ENCODE measurements around the gene ATG2A. TPM values are rescaled to one million over a fixed set of nuclear protein-coding genes. Genes with fewer than 3 reads are reported as not detected.

The ATG2A gene
- total and polyA plus RNA-seq, 10 of the 15 experiments (the other 5 are each of a cell fraction or from before 2014, with no cell fraction given) = 0.08 to 19.0 (median 4.6) TPM

GRCh38 chr11:64866173-64866491, 50.9 kb downstream of the ATG2A start:
- FAIRE-seq = no peak
- Histone ChIP-seq H3K79me2 (ENCODE audit: control insufficient read depth, insufficient read depth, low read length) (peaks cover 93% of the 10 kb centered on the region), H3K9me3 (replicated peaks; ENCODE audit: control insufficient read depth, insufficient read depth, low read length) (no peaks in the 10 kb centered on the region), H3K9ac (ENCODE audit: control insufficient read depth, insufficient read depth, low read length) (peak overlapping the region; percentile 56), H3K27me3 (replicated peaks in 1 of 2; ENCODE audit: control insufficient read depth in 2 of 2, insufficient read depth in 2 of 2, low read length in 1 of 2) (no peaks in the 10 kb centered on the region), H4K20me1 (ENCODE audit: control insufficient read depth, insufficient read depth) (peaks cover 3% of the 10 kb centered on the region; the same call in 1 of the 2 replicates), H3K36me3 (ENCODE audit: control insufficient read depth in 2 of 2, insufficient read depth in 2 of 2, low read length in 1 of 2) (peaks cover 28 to 29% of the 10 kb centered on the region in 2 experiments; a peak in 3 of 4 replicates), H3K4me3 (peak overlapping the region; percentile 45), H2AFZ (ENCODE audit: control insufficient read depth, low read depth, low read length) (no peak overlapping the region), H3K4me2 (ENCODE audit: control insufficient read depth, insufficient read depth) (peak overlapping the region; percentile 83), H3K27ac (ENCODE audit: control insufficient read depth, insufficient read depth) (peak overlapping the region; percentile 99), H3K4me1 (ENCODE audit: control insufficient read depth, insufficient read depth, low read length) (peaks cover 92% of the 10 kb centered on the region)
- in situ Hi-C loops (cut with MboI) (loop anchor here (10.0 kb wide), 1 partner anchor 559 kb away; the partner anchor contains the start of gene NEAT1), intact Hi-C loops (cut with micrococcal nuclease; ENCODE audit: unreplicated experiment) (no loop called here)
- CTCF ChIA-PET = interaction anchor here (0.6 to 28.8 kb wide), 4 partner anchors 16 to 417 kb away, joined by 3 to 1208 read pairs (median 189); partner anchors contain the start of genes CDC42BPG and EHD1
- POLR2A ChIA-PET = interaction anchor here (0.6 to 24.3 kb wide), 6 partner anchors 9 to 197 kb away, joined by 3 to 620 read pairs (median 4); partner anchors contain the start of genes CDC42BPG, EHD1 and PPP2R5B
- RAD21 ChIA-PET (ENCODE audit: unreplicated experiment) = interaction anchor here (13.2 to 15.8 kb wide), 2 partner anchors 12 to 17 kb away, joined by 253 to 316 read pairs; partner anchors contain the start of genes CDC42BPG and EHD1
- no TSS peak for BruUV-seq (replicated peaks)
- DNase-seq (ENCODE audit: low read depth, low spot score) = no peak
- SMC1A ChIA-PET (ENCODE audit: uncharacterized antibody, unreplicated experiment) = interaction anchor here (1.1 to 15.0 kb wide), 4 partner anchors 11 to 130 kb away, joined by 3 to 306 read pairs (median 114); partner anchors contain the start of genes BATF2 and EHD1
- 26% methylated on average over 4 of the region's 4 CpGs for WGBS (ENCODE audit: insufficient coverage, insufficient replicate concordance, low lambda C conversion rate, missing lambda C conversion rate)
- peak; percentile 4 for ATAC-seq
- TF ChIP-seq, protein P1, sequence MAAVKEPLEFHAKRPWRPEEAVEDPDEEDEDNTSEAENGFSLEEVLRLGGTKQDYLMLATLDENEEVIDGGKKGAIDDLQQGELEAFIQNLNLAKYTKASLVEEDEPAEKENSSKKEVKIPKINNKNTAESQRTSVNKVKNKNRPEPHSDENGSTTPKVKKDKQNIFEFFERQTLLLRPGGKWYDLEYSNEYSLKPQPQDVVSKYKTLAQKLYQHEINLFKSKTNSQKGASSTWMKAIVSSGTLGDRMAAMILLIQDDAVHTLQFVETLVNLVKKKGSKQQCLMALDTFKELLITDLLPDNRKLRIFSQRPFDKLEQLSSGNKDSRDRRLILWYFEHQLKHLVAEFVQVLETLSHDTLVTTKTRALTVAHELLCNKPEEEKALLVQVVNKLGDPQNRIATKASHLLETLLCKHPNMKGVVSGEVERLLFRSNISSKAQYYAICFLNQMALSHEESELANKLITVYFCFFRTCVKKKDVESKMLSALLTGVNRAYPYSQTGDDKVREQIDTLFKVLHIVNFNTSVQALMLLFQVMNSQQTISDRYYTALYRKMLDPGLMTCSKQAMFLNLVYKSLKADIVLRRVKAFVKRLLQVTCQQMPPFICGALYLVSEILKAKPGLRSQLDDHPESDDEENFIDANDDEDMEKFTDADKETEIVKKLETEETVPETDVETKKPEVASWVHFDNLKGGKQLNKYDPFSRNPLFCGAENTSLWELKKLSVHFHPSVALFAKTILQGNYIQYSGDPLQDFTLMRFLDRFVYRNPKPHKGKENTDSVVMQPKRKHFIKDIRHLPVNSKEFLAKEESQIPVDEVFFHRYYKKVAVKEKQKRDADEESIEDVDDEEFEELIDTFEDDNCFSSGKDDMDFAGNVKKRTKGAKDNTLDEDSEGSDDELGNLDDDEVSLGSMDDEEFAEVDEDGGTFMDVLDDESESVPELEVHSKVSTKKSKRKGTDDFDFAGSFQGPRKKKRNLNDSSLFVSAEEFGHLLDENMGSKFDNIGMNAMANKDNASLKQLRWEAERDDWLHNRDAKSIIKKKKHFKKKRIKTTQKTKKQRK (IDR thresholded peaks at IDR 0.05; ENCODE audit: low read depth, low read length) = no peak
- no peak for TF ChIP-seq HCFC1 (IDR thresholded peaks at IDR 0.05; ENCODE audit: low read length)
- TF ChIP-seq ETV6 (conservative IDR thresholded peaks at IDR 0.05 in 1 of 2, IDR thresholded peaks at IDR 0.05 in 1 of 2; ENCODE audit: borderline replicate concordance in 1 of 2, low read depth in 1 of 2) = 0 out of 4 replicates have a peak, but pooled peaks of 1 of the 2 experiments have one; percentile 2
- TF ChIP-seq, protein P2, sequence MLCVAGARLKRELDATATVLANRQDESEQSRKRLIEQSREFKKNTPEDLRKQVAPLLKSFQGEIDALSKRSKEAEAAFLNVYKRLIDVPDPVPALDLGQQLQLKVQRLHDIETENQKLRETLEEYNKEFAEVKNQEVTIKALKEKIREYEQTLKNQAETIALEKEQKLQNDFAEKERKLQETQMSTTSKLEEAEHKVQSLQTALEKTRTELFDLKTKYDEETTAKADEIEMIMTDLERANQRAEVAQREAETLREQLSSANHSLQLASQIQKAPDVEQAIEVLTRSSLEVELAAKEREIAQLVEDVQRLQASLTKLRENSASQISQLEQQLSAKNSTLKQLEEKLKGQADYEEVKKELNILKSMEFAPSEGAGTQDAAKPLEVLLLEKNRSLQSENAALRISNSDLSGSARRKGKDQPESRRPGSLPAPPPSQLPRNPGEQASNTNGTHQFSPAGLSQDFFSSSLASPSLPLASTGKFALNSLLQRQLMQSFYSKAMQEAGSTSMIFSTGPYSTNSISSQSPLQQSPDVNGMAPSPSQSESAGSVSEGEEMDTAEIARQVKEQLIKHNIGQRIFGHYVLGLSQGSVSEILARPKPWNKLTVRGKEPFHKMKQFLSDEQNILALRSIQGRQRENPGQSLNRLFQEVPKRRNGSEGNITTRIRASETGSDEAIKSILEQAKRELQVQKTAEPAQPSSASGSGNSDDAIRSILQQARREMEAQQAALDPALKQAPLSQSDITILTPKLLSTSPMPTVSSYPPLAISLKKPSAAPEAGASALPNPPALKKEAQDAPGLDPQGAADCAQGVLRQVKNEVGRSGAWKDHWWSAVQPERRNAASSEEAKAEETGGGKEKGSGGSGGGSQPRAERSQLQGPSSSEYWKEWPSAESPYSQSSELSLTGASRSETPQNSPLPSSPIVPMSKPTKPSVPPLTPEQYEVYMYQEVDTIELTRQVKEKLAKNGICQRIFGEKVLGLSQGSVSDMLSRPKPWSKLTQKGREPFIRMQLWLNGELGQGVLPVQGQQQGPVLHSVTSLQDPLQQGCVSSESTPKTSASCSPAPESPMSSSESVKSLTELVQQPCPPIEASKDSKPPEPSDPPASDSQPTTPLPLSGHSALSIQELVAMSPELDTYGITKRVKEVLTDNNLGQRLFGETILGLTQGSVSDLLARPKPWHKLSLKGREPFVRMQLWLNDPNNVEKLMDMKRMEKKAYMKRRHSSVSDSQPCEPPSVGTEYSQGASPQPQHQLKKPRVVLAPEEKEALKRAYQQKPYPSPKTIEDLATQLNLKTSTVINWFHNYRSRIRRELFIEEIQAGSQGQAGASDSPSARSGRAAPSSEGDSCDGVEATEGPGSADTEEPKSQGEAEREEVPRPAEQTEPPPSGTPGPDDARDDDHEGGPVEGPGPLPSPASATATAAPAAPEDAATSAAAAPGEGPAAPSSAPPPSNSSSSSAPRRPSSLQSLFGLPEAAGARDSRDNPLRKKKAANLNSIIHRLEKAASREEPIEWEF (IDR thresholded peaks at IDR 0.05; ENCODE audit: insufficient replicate concordance, low read depth, low read length) = no peak
- TF ChIP-seq, protein P3, sequence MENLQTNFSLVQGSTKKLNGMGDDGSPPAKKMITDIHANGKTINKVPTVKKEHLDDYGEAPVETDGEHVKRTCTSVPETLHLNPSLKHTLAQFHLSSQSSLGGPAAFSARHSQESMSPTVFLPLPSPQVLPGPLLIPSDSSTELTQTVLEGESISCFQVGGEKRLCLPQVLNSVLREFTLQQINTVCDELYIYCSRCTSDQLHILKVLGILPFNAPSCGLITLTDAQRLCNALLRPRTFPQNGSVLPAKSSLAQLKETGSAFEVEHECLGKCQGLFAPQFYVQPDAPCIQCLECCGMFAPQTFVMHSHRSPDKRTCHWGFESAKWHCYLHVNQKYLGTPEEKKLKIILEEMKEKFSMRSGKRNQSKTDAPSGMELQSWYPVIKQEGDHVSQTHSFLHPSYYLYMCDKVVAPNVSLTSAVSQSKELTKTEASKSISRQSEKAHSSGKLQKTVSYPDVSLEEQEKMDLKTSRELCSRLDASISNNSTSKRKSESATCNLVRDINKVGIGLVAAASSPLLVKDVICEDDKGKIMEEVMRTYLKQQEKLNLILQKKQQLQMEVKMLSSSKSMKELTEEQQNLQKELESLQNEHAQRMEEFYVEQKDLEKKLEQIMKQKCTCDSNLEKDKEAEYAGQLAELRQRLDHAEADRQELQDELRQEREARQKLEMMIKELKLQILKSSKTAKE (IDR thresholded peaks at IDR 0.05; ENCODE audit: low read depth, poor library complexity, severe bottlenecking) = no peak
- TF ChIP-seq KAT2A (conservative IDR thresholded peaks at IDR 0.05; ENCODE audit: control insufficient read depth, low read depth, low read length) = no peak
- no peak for TF ChIP-seq MEF2A (IDR thresholded peaks at IDR 0.05; ENCODE audit: insufficient read depth, low read depth, low read length)
- TF ChIP-seq TCF12 (IDR thresholded peaks at IDR 0.05; ENCODE audit: low read depth, low read length) = no peak
- TF ChIP-seq JUNB (IDR thresholded peaks at IDR 0.05) = no peak
- no peak for TF ChIP-seq NR2C1 (IDR thresholded peaks at IDR 0.05)
- TF ChIP-seq CHD2 (IDR thresholded peaks at IDR 0.05; ENCODE audit: borderline replicate concordance, low read depth, low read length) = no peak
- TF ChIP-seq NR2F1 (conservative IDR thresholded peaks at IDR 0.05) = peak; percentile 63
- TF ChIP-seq MEF2B (IDR thresholded peaks at IDR 0.05; ENCODE audit: partially characterized antibody, poor library complexity, severe bottlenecking) = no peak
